ENCODE results near the gene FAM184A. TPM values are rescaled to one million over a fixed set of nuclear protein-coding genes. Genes with fewer than 3 reads are reported as not detected.

Gene FAM184A
- total and polyA plus RNA-seq, 2 donors (not counting 3 experiments of a cell fraction or from before 2014, with no cell fraction given): 0.04 to 0.84 TPM

DNA sequence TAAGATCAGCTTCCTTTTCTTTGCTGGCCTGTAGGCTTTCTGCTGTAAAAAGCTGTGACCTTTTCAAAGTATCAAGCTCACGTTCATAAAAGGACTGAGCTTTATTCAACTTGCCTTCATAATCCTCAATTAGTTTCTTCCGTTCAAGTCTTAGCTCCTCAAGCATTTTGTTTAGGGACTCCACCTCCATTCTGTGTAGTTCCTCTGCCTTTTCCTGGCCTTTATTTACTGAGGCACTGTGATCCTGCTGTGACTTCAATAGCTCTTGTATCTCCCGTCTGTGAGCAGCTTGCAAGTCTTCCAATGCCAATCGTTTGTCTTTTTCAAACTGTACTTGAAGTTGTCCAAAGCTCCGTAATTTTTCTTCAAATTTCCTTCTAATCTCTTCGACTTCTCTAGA lies 54.4 kb downstream of the FAM184A start:
- Histone ChIP-seq H3K4me1 (ENCODE audit: control insufficient read depth, extremely low read depth, insufficient read depth, low read length) (peaks cover 6% of the 10 kb centered on the region), H3K9me3 (replicated peaks; ENCODE audit: control insufficient read depth, insufficient read depth, low read length) (no peaks in the 10 kb centered on the region), H2AFZ (ENCODE audit: low read depth, low read length) (no peak overlapping the region), H3K36me3 (ENCODE audit: control insufficient read depth in 2 of 2, extremely low read depth in 1 of 2, insufficient read depth in 2 of 2, low read length in 2 of 2) (no peaks in the 10 kb centered on the region), H3K27ac (ENCODE audit: insufficient read depth, low read depth, low read length) (no peak overlapping the region), H3K4me3 (replicated peaks in 1 of 3; ENCODE audit: insufficient read depth in 1 of 3, low read depth in 1 of 3, low read length in 3 of 3) (no peak overlapping the region), H3K9ac (replicated peaks; ENCODE audit: extremely low read depth, insufficient read depth, low read length) (no peak overlapping the region), H4K20me1 (replicated peaks; ENCODE audit: control insufficient read depth, extremely low read depth, insufficient read depth, low read length) (no peaks in the 10 kb centered on the region), H3K27me3 (ENCODE audit: control insufficient read depth in 2 of 2, insufficient read depth in 2 of 2, low read length in 2 of 2) (no peaks in the 10 kb centered on the region), H3K4me2 (ENCODE audit: insufficient read depth, low read length) (no peak overlapping the region), H3K9me1 (replicated peaks; ENCODE audit: control insufficient read depth, extremely low read depth, insufficient read depth, low read length) (no peaks in the 10 kb centered on the region), H3K79me2 (ENCODE audit: control insufficient read depth, insufficient read depth, low read length) (no peaks in the 10 kb centered on the region)
- ChIA-PET POLR2A (no interaction called here), CTCF (interaction anchor here (0.9 to 1.4 kb wide), 5 partner anchors 11 to 87 kb away, joined by 3 to 4 read pairs (median 3); no protein-coding TSS in a partner anchor)
- FAIRE-seq (no peak), DNase-seq (ENCODE audit: low read depth, low spot score) (no peak)
- no TSS peak for BruUV-seq (replicated peaks)
- TF ChIP-seq MYC (IDR thresholded peaks at IDR 0.05; ENCODE audit: low read depth, low read length): no peak
- no peak for TF ChIP-seq JUN (IDR thresholded peaks at IDR 0.05; ENCODE audit: borderline replicate concordance, insufficient read depth, insufficient read length, low read depth)
- TF ChIP-seq, protein P1, sequence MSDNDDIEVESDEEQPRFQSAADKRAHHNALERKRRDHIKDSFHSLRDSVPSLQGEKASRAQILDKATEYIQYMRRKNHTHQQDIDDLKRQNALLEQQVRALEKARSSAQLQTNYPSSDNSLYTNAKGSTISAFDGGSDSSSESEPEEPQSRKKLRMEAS (IDR thresholded peaks at IDR 0.05; ENCODE audit: insufficient read depth, insufficient read length): no peak
- no peak for TF ChIP-seq CTCF (IDR thresholded peaks at IDR 0.05; ENCODE audit: extremely low read depth in 1 of 2, insufficient read depth in 1 of 2, low read depth in 1 of 2, low read length in 2 of 2)
- no peak for TF ChIP-seq FOS (IDR thresholded peaks at IDR 0.05; ENCODE audit: borderline replicate concordance, insufficient read depth, low read length)
- TF ChIP-seq EZH2 (IDR thresholded peaks at IDR 0.05; ENCODE audit: borderline replicate concordance, low read depth, low read length, severe bottlenecking): no peak
- TF ChIP-seq GATA2 (IDR thresholded peaks at IDR 0.05; ENCODE audit: insufficient read depth, insufficient read length, low read depth, low read length): no peak
- TF ChIP-seq POLR2A (IDR thresholded peaks at IDR 0.05; ENCODE audit: low read depth, low read length): no peak
- no peak for TF ChIP-seq POLR2AphosphoS5 (IDR thresholded peaks at IDR 0.05; ENCODE audit: insufficient read depth, low read depth, low read length)
- dilution Hi-C loops (cut with MboI; ENCODE audit: extremely low pct_ligation_motif_present, low sequenced_read_pairs) (no loop called here), intact Hi-C loops (cut with micrococcal nuclease) (no loop called here)

Measured in endothelial cell of umbilical vein (primary cell).